ENCODE measurements around the gene TMEFF1.
A peak's percentile ranks its signal among the peaks of the same experiment; 100 is the strongest.
"Not testable (repeated sequence)": the region's sequence is repeated elsewhere in the genome, so short reads cannot be mapped to it uniquely, and the experiment has no call there.

Gene TMEFF1

GRCh38 chr9:100498592-100498991 lies 25.6 kb downstream of the TMEFF1 start:
- DNase-seq, result no peak

- DNase-seq, result no peak
Observed at GRCh38 chr9:100499460-100499859, 26.5 kb downstream of the TMEFF1 start.

GRCh38 chr9:100499866-100500265 lies 26.9 kb downstream of the TMEFF1 start:
- DNase-seq, result no peak

GRCh38 chr9:100505564-100506159 lies 32.7 kb downstream of the TMEFF1 start:
- DNase-seq, result peak; percentile 69

GRCh38 chr9:100507350-100507749 lies 34.4 kb downstream of the TMEFF1 start:
- not testable (repeated sequence) for DNase-seq

- no peak for DNase-seq
Observed at GRCh38 chr9:100511205-100511604, 38.3 kb downstream of the TMEFF1 start.

GRCh38 chr9:100515578-100516494 lies 42.9 kb downstream of the TMEFF1 start:
- no peak for DNase-seq

GRCh38 chr9:100521282-100521681 lies 48.3 kb downstream of the TMEFF1 start:
- DNase-seq, result no peak

GRCh38 chr9:100525563-100525962 lies 52.6 kb downstream of the TMEFF1 start:
- DNase-seq, result no peak

GRCh38 chr9:100527180-100527794 lies 54.3 kb downstream of the TMEFF1 start:
- DNase-seq, result not testable (repeated sequence)

GRCh38 chr9:100534401-100534800 lies 61.5 kb downstream of the TMEFF1 start:
- DNase-seq, result no peak

GRCh38 chr9:100540327-100540726 lies 67.4 kb downstream of the TMEFF1 start:
- DNase-seq, result no peak

GRCh38 chr9:100549048-100549447 lies 76.1 kb downstream of the TMEFF1 start:
- no peak for DNase-seq

- DNase-seq, result no peak
Observed at GRCh38 chr9:100554935-100555401, 82.0 kb downstream of the TMEFF1 start.

- no peak for DNase-seq
Observed at GRCh38 chr9:100555471-100555870, 82.5 kb downstream of the TMEFF1 start.

GRCh38 chr9:100557053-100557452 lies 84.1 kb downstream of the TMEFF1 start:
- no peak for DNase-seq

- no peak for DNase-seq
Observed at GRCh38 chr9:100561256-100561655, 88.3 kb downstream of the TMEFF1 start.

- DNase-seq, result no peak
Observed at GRCh38 chr9:100567856-100568255, 94.9 kb downstream of the TMEFF1 start.

- DNase-seq, result no peak
Observed at GRCh38 chr9:100573655-100574260, 100.8 kb downstream of the TMEFF1 start.

GRCh38 chr9:100575006-100575405 lies 102.1 kb downstream of the TMEFF1 start:
- DNase-seq, result no peak

GRCh38 chr9:100575765-100576386 lies 102.9 kb downstream of the TMEFF1 start:
- no peak for DNase-seq

- no peak for DNase-seq
Observed at GRCh38 chr9:100577776-100578448, 105.0 kb downstream of the TMEFF1 start, which contains the start of gene CAVIN4. Gene CAVIN4, plus strand, starts transcription at chr9:100578079. Its CDS starts 65 bp downstream, at chr9:100578144.
